NCI-H446 (cell line): Measurements from ENCODE around the gene RNF26.

ENCODE experiments used
- DNase-seq, 2 experiments: peaks; one replicate each; lab custom pipeline; 2025; lab: John Stamatoyannopoulos, UW

The RNF26 gene

GRCh38 chr11:119336744-119337469 lies 2.6 kb downstream of the RNF26 start:
- DNase-seq = no peak

DNA sequence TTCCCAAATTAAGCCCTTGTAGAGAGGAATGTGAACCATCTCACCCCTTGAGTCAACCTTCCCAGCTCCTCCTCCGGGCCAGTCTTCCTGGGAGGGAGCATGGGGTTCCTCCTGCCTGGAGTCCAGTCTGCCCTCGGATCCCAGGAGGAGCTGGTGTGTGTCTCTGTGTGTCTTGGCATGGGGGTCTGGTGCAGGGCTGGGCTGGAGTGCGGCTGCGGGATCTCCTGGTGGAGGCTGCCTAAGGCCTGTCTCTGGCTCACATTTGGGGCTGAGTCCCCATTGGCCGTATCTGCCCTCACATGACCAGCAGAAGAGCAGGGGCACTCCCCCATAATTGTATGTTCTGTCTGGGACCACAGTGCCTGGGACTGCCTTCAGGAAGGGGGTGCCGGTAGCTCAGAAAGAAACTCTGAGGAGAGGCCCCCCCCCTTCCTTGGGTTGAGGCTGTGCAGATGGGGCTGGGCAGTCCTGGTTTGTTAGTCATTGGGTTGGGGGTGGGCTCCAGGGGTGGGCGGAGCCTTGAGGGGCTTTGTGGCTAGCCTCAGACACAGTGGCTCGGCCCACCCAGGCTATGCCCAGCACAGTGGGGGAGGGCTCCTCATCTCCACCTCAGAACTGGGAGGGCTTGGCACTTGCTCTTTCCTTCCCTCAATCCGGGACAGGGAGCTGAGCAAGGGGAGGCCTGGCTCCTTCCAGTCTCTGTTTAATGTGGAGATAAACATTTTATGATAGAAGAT lies 3.4 kb downstream of the RNF26 start:
- no peak for DNase-seq

DNA sequence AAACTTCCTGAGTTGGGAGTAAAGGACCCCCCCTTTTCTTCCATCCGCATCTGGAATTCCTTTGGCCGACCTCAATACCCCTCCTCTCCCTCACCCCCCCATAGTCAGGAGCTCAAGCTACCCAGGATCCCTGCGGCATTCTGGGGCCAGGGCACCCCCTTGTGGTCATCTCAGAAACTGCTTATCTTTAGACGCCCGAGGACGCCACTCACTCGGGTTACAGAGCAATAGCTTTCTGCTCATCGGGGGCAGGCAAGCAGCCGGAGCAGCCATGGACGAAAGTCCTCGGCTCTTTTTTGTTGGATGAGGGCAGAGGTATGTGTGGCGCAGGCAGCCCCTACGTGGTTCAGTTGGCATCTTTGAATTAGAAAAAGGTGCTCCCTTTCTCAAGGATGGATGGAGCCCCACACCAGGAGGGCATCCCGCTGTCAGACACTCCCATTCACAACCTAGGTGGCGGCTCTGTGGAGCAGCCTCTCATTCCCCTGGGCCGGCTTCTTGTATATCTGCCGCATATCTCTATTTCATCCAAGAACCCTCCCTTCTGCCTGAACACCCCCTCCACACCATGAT lies 4.1 kb downstream of the RNF26 start:
- peak; percentile 61 to 69 for DNase-seq

- DNase-seq = no peak
These were observed 4.8 kb downstream of the RNF26 start for GRCh38 chr11:119338965-119339588.

DNA sequence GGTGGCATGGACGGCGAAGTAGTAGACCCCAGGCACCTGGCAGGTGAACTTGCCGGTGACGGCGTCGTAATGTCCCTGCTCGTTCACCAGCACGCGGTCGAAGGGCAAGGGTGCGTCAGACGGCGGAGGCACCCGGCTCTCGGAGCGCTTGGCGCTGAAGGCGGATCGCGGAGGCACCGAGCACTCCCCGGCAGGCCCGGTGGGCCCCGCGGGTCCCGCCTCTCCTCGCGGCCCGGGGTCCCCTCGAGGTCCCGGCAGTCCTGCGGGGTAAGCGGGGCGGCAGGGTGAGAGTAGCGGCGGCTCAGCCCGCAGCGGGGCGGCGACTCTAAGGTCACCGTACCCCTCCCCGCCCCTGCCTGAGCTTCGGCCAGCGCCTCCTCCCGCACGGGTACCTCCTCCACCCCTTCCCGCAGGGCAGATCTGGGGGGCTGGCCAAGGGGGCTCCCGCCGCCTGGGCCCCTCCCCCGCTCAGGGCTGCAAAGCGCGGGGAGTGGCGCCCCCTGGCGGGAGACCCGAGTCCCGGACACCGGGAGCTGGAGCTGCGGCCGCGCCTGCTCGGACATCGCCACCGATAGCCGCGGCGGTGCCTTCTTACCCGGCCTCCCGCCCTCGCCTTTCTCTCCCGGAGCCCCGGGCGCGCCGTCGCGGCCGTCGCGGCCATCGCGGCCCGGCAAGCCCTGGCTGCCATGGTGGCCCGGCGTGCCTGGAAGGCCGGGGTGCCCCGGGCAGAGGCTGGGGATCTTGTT lies 5.4 kb downstream of the RNF26 start:
- DNase-seq = no peak

DNA sequence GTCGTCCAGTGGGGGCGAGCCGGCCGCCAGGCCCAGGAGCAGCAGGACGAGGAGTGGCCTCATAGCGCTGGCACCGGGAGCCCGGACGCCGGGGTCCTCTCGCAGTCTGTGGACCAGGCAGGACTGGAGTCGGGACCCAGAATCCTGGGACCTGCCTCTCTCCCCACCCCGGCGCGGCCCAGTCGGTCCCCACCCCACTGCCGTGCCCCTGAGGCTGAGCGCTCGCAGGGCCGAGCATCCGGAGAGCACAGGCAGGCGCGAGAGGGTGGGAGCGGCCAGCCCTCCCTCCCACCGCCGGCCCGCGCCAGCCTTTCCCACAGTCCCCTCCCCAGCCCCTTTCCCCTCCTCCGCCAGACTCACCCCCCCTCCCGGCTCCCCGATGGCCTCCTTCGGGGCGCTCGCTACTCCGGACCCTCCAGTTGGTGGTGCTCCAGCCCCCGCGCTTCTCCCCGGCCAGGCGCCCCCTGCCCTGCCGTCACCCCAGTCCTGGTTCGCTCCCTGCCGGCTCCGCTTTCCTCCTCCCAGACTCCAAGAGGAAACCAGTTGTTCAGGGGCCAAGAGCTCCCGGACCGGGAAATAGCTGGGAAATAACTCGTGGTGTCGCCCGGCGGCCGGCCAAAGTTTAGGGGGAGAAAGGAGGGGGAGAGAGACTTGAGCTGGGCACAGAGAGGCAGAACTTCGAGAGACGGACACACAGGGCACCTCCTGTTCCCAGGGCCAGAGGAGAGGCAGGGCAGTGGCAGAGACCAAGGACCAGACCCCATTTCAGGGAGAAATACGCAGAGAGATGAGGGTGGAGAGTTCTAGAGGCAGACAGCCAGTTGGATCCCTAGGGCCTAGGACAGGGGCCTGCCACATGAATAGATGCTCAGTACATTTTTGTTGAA lies 6.3 kb downstream of the RNF26 start, which contains the start of gene C1QTNF5:
TSS of gene C1QTNF5 (minus strand) at position 549 of the 887 bp plus-strand sequence. CDS start at position 63, 486 bp downstream.
- DNase-seq = no peak

GRCh38 chr11:119341222-119342022 lies 7.1 kb downstream of the RNF26 start:
- no peak for DNase-seq

GRCh38 chr11:119342023-119342300 lies 7.6 kb downstream of the RNF26 start:
- no peak for DNase-seq

DNA sequence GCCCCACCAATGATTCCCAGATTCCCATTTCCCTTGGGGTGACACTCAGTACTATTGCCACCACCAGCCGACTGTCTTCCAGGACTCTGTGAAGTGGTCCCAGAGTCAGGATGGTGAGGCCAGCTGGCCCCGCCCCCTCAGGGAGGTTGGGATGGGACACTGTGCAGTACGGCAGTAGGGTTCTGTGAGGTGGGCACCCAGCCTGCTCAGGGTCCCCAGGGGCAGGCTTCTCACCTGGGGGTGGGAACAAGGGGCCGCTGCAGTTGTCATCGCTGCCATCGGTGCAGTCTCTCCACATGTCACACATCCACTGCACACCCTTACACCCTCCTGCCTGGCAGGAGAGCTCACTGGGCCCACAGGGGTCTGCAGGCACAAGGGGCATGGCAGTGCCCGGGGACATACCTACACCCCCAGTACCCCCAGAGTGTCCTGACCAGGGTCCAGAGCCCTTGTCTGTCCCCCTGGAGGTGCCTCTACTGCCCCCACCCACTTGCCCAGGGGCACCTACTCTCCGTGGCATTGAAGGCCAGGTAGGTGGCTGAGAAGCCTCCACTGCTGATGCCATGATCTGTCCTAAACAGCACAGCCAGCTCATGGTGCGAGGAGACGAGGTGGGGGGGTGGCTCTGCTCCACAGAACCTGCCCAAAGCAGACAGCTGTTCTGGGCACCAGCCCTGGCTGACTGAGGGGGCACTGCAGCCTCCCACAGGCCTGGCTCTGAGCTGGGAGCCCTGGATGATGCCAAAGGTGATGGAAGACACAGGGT lies 8.2 kb downstream of the RNF26 start:
- DNase-seq = no peak

GRCh38 chr11:119343726-119344125 lies 9.4 kb downstream of the RNF26 start:
- no peak for DNase-seq

DNA sequence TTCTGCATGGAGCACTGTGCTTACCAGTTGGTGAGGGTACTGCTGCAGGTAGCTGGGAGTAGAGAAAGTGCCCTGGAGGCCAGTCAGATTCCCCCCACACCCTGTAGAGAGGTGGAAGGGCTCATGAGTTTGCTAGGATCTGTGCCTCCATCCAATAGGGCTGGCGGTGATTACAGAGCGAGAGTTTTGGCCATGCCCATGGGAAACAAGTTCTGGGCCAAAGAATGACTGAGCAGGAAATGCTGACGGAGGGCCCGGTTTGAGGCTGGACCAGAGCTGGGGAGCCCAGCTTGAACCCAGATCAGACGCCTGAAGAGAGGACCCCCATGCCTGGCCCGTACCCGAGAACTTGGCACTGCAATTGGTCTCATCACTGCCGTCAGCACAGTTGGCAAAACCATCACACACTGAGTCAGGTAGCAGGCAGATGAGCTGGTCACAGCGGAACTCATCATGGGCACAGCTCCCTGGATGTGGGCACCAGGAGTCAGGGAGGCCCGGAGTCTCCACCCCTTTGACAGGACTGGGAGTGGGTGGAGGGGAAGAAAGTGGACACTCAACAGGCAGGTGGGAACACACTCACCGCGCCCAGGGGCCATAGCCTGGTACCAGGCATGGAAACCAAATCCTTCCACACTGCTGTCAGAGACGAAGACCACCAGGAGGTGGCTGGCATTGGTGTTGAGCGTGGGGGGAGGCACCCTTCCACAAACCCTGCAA lies 10.1 kb downstream of the RNF26 start:
- no peak for DNase-seq

DNA sequence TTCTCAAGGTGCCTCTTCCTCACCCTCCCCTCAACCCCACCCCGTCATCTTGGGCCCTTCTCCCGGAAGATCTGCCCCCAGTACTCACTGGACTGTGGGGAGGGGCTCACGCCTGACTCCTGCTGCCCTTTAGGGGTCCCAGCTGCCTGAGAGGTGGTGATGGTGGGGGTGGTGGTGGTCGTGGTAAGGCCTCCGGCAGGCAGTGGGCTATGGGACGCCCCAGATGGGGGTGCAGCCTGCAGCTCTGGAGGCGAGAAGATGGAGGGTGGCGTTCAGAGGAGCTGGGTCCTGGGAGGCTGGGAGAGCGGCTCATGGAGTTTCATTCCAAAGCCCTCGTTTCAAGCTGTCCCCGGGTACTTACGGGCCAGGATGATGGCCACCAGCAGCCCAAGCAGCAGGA lies 11.4 kb downstream of the RNF26 start:
- no peak for DNase-seq

- no peak for DNase-seq
These were observed 12.3 kb downstream of the RNF26 start, which contains the start of gene MFRP for GRCh38 chr11:119346605-119347004. Gene MFRP (minus strand): TSS chr11:119346705. CDS start chr11:119346513, 192 bp downstream.

- DNase-seq = no peak
These were observed 12.9 kb downstream of the RNF26 start for GRCh38 chr11:119347242-119347641.

- no peak for DNase-seq
These were observed 13.7 kb downstream of the RNF26 start for GRCh38 chr11:119347940-119348605.

DNA sequence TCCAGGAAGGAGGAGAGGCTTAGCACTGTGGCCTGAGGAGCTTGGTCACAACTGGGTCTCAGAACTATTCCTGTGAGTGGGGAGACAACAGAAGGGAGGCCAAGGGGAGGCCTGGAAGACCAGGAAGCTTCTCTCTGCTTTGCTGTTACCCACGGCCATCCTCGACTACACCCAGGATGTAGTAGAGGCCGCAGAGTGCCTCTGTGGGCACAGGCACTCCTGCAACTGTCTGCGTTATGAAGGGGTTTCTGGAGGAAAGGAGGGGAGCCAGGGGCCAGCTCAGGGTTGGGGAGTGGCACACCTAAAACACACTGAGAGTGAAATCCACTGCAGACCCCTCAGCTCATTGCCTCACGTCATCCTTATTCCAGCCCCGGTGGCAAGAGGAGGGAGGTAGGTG lies 16.0 kb downstream of the RNF26 start:
- DNase-seq = no peak

GRCh38 chr11:119351232-119351631 lies 16.9 kb downstream of the RNF26 start:
- DNase-seq = no peak

- peak in 1 of 2 experiments; percentile 41 for DNase-seq
These were observed 18.5 kb downstream of the RNF26 start for GRCh38 chr11:119352857-119353260.
